Stimulated activated CD8-positive, alpha-beta memory T cell treated with anti-CD3 and anti-CD28 coated beads, Interleukin-12 subunit alpha, Interleukin-12 subunit beta, amount 100 ng/mL, for 1 hour (primary cell): ENCODE data around the gene ULK2.
A peak's percentile ranks its signal among the peaks of the same experiment; 100 is the strongest.
"Not testable (repeated sequence)": the region's sequence is repeated elsewhere in the genome, so short reads cannot be mapped to it uniquely, and the experiment has no call there.

Experiments
- DNase-seq: peaks from one replicate; pipeline ENCODE4 v3.0.0-alpha.2; 2020; ENCODE audit warnings: low read depth

The ULK2 gene

GRCh38 chr17:19766421-19767270 is 101.1 kb downstream of the ULK2 start:
- DNase-seq, result peak; percentile 70

GRCh38 chr17:19766016-19766415 is 101.7 kb downstream of the ULK2 start:
- no peak for DNase-seq

- not testable (repeated sequence) for DNase-seq
Measured at GRCh38 chr17:19763991-19764390, 103.7 kb downstream of the ULK2 start.

GRCh38 chr17:19763416-19763815 is 104.3 kb downstream of the ULK2 start:
- DNase-seq, result no peak

- DNase-seq, result peak; percentile 20
Measured at GRCh38 chr17:19762515-19762961, 105.2 kb downstream of the ULK2 start.

- no peak for DNase-seq
Measured at GRCh38 chr17:19760746-19761145, 107.0 kb downstream of the ULK2 start.

- no peak for DNase-seq
Measured at GRCh38 chr17:19759568-19760549, 107.9 kb downstream of the ULK2 start.

DNA sequence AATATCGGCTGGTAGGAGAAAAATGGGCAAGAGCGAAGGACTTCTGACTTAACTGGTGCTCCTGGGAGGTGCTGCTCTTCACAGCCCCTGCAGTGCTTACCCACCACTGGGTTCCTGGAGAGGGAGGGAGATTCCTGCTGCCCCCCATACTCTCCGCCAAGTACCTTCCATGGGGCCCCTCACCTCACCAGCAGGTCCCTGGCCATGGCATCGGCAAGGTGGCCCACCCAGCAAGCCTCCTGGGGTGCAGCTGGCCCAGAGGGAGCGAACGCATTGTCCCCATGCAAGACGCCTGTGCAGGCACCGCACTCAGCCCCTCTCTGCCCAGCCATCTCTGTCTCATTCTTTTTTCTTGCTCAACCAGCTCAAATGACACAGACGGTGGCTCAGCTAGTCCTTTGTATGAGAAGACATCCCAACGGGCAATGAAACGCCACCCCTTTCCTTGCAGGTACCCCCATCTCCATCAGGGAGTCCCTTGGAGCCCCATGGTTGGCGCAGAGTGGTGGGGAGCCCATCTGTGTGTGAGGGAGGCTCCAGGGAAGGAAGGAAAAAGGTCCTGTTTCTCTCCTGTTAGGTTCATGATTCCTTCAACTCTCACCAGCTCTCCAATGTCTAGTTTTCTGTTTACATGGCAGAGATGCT is 110.1 kb downstream of the ULK2 start:
- DNase-seq, result no peak

- no peak for DNase-seq
Measured at GRCh38 chr17:19756546-19756945, 111.2 kb downstream of the ULK2 start.

DNA sequence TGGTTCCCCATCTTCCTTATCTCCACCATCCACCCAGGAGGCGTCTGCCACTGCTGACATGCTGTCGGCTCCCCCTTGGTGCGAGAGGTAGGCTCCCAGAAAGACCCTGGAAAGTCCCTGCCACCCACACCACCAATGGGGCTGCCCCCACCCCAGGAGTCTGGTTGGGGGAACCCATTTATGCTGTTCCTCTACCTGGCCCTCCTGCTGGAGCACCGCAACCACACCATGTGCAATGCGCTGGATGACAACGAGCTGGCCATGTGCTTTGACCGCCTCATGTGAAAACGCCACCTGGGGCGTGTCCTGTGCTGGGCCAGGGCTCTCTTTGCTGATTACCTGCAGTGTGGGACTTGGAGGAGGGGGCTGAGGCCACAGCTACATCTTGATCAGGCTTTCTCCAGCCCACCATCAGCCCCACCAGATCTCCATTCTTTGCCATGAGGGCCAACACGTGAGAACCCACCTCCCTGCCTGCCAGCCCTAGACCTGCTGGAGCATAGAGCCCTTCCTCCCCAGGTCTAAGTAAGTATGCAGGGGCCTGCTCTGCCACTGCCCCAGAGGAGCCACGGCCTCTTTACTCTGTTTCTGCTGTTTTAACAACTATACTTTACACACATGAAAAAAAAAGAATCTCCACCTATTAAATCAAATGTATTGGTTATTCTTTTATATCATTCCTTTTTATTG is 111.8 kb downstream of the ULK2 start:
- DNase-seq, result no peak

- DNase-seq, result no peak
Measured at GRCh38 chr17:19755392-19755791, 112.3 kb downstream of the ULK2 start.

DNA sequence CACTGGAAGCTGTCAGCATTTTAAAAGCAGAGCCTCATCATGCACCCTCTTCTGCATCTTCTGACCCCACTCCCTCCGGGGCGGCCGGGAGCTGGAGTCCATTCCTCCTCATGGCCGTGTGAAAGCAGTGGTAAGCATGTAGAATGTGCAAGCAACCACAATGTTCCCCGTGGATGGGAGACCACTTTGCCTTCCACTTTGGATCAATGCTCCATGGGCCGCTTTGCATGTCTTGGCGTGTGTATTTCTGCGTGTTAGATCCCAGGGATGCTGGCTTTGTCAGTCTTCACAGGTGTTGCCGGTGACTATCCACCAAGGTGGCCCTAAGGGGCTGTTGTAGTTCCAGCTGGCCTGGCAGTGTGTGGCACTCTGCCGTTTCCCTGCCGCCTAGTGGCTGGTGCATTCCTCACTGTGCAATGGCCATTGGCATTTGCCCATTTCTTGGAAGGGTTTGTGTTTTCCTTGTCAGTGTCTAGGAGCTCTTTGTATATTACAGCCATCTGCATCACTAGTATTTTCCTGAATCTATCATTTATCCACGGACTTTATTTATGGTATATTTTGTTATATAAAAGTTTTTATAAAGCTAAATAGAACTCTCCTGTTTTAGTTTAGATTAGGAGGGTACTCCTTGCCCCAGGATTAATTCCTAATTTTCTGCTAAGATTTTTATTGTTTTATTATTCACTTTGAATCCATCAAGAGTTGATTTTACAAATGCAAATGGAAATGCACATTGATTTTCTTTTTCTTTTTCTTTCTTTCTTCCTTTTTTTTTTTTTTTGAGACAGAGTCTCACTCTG is 113.9 kb downstream of the ULK2 start:
- no peak for DNase-seq

GRCh38 chr17:19753051-19753509 is 114.7 kb downstream of the ULK2 start:
- no peak for DNase-seq

GRCh38 chr17:19752216-19753050 is 115.3 kb downstream of the ULK2 start:
- DNase-seq, result no peak

DNA sequence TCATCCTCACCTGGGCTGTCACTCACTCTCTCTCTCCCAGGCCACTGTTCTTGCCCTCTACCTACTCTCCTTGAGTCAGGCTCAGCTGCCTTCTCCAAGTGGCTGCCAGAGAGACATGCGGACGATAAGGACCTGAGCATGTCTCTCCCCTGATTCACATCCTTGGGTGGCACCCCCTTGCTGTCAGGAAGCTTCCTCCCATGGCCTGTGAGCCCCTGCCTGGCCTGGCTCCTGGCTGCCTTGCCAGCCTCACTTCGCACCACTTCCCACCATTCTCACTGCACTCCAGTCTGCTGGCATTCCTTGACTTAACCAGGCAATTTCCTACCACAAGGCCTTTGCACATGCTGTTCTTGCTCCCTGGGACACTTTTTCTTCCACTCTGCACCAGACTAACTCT is 116.9 kb downstream of the ULK2 start:
- DNase-seq, result no peak

DNA sequence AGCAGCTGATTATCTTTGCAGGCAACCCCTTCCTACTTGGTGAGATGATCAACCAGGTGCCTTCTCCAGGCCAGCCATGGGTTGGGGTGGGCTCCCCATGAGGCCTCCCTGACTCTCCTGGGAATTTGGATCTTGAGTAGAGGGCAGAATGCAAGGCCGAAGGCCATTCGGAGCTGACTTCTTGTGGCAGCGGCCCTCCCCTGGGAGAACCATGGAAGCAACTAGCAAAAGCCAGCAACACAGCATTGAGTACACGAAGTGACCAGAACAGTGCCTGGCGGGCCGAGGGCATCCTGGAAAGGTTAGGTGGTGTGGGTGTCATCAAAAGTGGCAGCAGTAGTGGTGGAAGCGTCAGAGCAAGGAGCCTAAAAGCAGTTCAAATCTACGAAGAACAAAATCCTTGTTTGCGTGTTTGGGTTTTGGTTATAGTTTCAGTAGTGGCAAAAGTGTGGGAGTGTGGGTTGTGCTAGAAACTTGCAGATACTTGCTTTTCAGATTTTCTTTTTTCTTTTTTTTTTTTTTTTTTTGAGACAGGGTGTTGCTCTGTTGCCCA is 117.6 kb downstream of the ULK2 start:
- no peak for DNase-seq

GRCh38 chr17:19748807-19749193 is 118.9 kb downstream of the ULK2 start:
- DNase-seq, result no peak

DNA sequence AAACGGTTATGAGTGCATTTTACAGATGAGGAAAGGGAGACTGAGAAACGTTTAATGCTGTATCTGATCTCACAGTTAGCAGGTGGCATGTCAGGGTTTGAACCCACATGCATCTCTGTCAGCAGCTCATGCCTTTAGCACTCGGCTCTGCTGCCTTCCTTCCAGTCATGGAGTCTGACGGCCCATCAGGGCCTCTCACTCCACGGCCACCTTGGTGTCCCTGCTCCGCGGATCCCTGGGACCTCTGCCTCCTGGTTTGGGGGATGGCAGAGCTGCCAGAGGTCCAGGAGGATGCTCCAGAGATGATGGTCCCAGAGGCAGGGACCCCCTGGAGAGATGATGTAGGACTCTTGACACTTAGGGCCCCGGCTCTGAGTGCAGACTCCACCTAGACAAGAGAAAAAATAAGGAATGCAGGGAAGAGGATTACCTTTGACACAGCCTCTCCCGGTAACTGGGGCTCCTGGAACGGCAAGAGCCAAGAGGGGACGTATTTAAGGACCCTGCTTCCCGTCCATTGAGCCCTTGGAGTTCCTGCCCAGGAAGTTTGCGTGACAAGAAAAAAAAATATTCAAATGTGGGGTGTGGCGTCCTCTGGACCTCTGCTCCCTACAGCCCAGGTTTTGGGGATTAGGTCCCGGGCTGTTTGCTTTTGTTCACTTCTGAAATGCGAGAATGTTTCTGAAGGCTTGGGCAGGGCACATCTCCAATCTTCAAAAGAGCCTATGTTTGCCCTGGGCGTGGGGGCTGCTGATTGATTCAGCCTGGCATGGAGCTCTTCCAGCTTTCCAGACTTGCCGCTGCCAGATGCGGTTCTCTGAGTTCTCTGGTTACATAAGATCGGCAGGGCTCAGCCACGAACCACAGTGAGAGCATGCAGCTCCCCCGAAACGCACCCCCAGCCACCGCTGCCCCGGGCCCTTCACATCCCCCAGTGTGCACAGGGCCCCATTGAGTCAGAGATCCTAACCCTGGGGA is 119.6 kb downstream of the ULK2 start, which contains the start of gene ALDH3A1:
ALDH3A1 (minus strand) TSS at position 470 of the 978 bp plus-strand sequence. CDS start 3,169 bp downstream, outside the sequence.
- no peak for DNase-seq
